Measurements from ENCODE around the gene FNDC3B.

The FNDC3B gene

DNA sequence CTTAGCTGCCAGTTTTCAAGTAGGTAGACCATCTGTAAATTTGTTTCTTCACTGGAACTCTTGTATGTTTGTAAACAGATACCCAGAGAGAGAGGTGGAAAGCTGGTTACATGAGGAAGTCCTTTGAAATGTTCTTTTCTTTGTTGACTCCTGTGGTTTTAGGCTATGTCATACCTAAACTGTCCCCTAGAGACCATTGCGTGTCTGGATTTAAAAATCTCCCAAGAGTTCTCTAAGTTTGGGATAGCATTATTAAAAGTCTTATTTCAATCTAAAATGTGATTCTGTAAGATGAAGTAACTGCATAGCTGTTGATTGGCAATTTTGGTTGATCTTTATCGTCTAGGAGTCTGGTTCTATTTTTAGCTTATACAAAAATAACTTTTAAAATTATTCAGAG lies 281.7 kb downstream of the FNDC3B start:
- no peak for DNase-seq

DNA sequence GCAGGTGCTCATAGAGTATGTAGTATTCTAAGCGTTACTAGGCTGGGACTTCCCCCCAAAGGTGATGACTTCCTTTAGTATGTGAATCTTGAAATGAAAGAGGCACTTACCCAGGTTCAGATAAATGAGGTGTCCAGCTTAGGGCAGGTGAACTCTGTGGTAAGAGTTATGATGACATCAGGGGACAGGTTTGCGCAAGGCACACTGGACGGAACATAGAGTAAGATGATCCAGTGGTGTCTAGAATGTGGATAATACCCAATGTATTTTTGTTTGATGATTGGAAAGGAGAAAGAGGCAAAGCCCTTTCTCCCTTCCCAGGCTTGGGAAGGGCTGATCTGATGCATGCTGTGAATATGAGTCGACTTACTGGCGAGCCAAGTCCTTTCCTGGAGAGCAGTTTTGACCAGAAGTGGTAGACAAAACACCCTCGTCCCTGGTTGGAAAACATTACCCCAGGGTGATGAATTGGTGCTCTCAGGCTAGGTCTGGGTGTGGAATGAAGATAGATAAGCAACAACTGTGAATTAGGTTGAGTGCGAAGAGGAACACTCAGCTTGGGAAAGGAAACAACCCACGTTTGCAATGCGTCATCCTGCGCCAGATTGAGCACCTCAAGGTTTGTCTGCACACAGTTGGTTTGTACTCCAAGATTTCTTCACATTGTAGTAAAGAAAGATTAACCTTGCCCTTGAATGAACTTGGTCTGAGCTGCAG lies 284.7 kb downstream of the FNDC3B start:
- no peak for DNase-seq

DNA sequence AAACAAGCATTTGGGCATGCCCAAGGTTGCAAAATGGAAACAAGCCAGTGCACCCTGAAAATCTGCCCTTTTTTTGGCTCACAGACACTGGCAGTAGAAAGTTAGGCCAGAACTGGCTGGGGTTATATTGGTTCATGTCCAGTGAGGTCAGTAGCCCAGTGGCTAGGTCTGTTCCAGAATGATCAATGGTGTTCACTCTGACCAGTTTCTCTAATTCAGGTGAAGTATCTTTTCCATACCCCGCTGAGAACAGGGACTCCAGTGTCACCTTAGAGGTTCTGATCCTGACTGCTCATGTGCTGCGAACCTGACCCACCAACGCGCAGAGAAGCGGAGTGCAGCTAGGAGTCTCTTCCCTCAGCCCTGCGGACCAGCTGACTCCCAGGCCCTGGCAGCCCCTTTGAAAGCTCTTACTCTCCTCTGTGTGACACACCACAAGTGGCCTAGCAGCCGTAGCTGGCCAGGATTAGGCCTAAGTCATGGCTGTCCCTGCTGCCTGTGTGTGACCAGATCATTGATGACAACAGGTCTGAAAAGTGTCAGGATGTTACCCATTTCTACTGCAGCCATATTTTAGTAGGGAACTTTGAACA lies 285.3 kb downstream of the FNDC3B start:
- no peak for DNase-seq

DNA sequence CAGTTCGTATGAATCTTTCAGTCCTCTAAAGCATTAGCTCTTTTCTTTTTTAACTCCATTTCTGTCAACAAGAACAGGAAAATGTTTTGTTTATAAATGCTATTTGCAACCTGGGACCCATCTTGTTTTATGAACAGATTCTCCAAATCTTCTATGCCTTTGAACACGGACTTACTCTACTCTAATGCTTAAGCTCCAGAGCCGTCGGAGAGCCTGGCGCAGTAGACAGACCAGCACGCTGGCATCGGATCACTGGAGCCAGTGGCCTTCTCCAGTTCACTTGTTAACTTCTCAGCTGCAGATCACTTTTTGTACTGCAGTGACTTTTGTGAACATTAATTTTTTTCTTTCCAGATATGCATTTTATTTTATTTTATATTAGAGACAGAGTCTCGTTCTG lies 286.1 kb downstream of the FNDC3B start:
- DNase-seq = no peak

DNA sequence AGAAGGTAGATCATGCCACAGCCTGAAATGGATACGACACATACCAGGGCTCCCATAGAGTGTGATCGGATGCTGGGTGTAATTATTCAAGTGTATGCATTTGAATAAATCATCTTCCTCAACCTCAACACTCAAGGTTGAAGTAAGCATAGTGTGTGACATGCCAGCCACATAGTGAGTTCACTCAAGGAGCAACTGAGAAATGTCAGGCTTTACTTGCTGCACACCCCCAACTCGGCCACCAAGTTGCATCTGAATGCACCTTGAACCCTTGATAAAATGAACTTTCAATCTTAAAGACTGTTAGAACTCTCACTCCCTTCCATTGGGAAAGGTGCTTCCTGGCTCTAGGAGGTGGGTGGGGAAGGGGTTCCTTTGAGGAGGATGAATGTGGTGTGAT lies 287.6 kb downstream of the FNDC3B start:
- no peak for DNase-seq

DNA sequence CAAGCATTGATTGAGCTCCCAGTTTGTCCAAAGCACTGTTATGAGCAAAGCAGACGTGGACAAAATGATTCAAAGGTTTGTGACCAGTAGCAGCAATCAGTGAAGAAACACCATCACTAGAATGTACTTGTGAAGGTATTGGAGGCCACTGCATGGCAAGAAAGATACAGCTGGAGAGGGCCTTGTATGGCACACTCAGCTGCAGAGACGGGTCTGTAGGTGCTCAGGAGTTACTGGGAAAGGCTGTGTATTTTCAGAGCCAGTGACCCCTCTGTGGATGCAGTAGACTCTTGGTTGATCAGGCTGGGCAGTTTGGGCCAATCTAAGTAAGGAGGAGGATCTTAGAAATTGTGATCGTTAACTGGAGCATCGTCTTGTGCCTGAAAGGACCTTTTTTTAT lies 288.9 kb downstream of the FNDC3B start:
- DNase-seq = no peak

DNA sequence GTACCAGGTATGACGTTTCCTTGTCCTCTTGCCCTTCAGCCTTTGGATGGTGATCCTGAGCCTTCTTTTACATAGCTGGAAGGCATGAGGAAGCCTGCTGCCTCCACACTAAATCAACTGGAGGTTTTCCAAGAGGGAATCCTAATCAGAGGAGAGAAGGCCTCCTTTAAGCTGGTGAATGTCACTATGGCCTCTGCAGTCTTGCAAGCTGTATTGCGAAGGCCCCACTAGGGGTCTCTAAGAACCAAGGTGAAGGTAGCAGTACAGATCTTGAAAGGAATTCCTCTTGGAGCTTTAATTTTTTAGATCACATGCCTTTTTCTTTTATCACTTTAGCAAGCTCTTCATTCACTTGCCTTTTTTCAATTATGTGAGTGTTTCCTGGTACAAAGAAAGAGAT lies 289.7 kb downstream of the FNDC3B start:
- no peak for DNase-seq

DNA sequence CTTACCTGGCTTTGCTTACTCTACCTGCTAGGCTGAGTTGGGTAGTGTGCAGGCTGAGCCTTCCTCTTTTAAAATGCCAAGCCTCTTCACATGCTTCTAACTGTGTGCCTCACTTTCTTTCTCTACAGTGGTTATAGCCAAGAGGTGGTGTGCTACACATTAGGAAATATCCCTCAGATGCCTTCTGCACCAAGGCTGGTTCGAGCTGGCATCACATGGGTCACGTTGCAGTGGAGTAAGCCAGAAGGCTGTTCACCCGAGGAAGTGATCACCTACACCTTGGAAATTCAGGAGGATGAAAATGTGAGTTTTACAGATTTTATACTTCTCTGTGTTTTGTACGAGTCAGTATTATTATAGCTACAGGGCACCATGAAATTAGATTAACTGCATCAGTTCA lies 291.0 kb downstream of the FNDC3B start:
- no peak for DNase-seq

DNA sequence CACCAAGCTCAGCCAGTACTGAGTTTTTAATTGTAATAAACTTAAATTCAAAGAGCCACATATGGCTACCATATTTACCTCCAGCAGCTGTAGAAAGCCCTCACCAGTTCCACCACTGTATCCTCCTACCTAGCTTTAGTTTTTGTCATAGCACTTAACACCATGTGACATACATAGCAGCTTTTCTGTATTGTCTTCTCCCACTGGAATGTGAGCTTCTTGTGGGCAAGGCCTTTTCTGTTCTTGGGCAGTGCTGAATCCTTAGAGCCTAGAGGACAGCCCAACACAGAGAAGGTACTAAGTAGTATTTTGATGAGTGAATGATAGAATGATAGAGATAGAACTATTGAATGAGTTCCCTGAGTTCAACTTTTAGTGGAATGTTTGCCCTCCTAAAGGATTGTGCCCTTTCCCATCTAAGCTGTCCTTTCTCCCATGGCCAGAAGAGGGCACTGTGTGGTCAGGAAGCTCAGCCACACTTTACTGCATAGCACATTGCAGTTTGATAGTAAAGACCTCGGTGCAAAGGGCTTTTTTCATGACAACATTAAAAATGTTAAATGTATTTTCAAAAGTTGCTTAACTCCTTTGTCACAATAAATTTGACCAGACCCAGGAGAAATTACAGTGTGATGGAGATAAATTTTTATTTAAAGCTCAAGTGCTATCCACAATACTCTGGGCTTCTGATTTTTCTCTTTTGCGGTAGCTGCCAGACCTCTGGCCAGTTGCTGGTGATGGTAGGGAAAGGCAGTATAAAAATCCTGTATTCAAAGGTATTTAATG lies 293.1 kb downstream of the FNDC3B start:
- DNase-seq = peak; percentile 68

DNA sequence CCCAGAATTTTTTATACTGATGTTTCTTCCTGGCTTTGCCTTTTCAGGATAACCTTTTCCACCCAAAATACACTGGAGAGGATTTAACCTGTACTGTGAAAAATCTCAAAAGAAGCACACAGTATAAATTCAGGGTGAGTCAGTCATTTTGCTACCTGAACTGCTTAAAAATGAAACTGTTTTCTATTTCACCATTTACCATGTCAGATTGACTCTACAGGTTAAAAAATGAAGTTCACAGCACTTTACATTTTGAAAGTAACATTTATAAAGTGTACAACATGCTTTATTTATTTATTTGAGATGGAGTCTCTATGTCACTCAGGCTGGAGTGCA lies 293.6 kb downstream of the FNDC3B start:
- DNase-seq = no peak

DNA sequence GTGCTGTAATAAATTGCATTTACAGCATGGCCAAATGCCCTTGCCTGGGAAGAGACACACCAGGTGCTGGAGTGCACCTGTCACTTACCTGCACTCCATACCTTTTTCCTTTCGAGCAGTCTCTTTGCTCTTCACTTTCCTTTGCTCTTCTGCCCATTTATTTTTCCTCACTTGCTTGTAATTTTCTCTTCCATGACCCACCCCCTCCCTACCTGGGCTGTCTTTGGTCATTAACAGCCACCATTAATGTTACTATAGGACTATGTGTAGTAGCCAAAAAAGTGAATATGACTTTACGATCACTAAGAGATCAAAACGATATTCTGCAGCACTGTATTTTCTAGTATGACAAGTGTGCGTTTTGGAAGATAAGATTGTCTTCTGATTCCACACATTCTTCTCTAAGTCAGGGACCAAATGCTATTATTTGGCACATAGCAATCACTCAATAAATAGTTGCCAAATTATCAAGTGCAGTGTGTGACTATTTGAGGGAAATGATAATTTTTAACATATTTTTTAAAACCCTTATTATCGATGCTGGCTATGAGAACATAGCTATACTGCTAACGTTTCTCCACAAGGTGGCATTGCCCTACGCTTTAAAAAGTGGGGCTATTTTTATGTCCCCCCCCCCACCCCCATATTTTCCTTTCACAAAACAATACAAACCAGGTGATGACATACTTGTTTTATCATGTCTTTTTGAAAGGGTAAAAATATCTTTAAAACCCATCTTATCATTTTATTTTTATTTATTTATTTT lies 294.5 kb downstream of the FNDC3B start:
- DNase-seq = no peak

DNA sequence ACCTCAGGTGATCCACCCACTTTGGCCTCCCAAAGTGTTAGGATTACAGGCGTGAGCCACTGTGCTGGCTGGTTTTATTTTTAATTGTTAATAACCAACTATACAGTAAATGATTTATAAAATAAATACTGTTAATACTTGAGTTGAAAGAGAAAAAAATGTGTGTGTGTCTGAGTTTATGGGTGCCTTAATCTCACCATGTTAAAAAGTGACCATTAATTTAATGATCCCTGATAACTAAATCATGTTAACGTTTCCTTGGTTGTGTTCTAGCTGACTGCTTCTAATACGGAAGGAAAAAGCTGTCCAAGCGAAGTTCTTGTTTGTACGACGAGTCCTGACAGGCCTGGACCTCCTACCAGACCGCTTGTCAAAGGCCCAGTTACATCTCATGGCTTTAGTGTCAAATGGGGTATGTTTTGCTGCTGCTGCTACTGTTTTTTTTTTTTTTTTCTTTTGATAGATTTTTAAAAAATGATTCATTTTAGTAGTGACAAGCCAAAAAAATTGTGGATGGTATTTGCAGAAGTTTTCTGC lies 295.4 kb downstream of the FNDC3B start:
- DNase-seq = no peak

DNA sequence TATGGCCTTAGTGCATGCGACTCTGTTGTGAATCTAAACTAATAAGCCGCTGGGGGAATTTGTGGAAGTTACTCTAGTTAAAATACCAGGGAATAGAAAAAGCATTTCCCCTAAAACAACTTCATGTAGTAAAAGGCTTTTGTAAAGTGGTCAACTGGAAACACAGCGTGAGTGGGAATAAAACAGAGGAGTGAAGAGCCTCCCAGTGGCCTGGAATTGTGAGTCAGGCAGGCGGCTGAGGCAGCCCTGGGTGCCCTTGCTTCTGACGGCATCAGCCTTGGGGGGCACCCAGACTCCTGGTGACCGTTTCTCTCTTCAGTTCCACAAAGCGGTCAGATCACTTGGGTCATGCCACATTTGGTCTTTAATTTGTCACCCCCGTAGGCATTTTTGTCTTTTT lies 300.5 kb downstream of the FNDC3B start:
- DNase-seq = no peak

DNA sequence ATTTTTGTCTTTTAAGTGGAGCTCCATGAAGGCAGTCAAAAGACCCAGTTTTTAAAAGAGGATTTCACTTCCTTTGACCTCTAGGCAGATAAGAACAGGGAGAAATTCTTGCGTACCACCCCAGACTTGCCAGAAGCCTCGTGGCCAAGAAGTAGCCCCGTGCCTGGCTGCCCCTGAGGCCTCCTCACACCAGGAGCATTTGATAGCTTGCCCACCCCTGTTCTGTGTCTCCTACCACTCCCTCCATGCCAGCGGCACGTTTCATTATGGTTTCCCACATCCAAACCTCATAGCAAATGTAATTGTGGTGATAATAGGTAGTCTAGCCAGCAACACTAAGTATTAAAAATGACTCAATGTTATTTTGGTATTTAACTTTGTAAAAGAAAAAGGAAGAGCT lies 301.2 kb downstream of the FNDC3B start:
- DNase-seq = no peak

DNA sequence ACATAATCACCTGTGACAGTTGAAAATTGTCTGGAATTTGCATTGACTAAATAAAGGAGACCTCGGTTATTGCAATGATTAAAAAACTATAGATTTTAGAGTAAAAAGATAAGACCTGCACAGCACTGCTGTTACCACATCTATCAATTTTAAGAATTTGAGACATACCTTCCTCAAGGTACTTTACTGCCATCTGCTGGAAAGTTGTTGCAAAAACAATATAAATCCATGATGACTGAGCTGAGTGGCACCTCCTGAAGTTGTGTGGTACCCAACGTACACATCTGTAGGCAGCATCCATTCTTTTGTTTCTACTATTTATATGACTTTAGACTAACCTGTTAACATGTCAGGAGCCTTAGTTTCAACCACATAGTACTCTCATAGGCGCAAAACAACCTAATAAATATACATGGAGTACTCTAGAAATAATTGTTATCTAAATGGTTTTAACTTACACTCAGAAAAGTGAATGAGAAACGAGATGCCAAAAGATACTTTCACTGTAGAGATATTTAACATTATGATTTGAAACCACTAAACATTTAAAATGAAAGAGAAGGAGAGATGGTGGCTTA lies 302.2 kb downstream of the FNDC3B start:
- DNase-seq = no peak

DNA sequence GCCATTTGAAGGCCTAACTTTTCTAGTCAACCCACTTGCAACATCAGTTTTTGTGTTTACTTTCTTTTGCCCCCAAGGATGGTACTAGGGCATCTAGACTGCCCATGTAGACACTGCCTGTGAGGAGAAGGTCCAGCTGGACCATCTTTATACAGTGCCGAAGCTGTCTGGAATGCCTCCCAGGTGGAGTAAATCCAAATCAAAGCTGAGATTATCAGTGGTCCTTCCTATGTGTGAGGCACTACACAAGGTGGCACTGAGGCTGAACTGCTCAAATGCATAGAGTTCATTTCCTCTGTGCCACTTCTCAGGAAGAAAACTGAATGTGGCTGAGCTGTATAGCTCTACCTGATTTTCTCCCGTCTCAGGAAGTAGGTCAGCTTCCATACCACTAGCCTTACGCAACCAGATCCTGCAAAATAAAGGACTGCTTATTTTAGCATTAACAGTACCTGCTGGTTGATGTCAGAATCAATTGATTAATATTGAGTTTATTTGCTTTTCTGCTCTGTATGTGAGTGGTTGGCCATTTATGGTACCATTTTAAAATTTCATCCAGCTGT lies 302.8 kb downstream of the FNDC3B start:
- DNase-seq = no peak

DNA sequence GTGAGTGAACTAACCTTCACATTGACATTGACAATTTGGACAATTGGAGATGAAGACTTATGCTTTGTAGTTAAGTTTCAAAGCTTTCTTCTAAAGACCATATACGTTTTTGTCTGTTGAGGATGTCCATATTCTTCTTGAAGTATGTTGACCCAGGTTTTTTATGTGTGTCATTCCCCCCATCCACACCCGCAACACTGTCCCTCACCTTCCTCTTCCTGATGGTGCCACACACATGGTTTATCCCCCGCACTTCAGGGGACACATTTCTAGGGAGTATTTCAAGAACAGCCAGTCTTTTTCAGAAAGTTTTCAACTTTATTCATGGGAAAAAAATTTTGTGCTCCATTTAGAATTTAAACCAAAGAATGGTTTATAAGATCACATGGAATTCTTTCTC lies 303.7 kb downstream of the FNDC3B start:
- no peak for DNase-seq

DNA sequence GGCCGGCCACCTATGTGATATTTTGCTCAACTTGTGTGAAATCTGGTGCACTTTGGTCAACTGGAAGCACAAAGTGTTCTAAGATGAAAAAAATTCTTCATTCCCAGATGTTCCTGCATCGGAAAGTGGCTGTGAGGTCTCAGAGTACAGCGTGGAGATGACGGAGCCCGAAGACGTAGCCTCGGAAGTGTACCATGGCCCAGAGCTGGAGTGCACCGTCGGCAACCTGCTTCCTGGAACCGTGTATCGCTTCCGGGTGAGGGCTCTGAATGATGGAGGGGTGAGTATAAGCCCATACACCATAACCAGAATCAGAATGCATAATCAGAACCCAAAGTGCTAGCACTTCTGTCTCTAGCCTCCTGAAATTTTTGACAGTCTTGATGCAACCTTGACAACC lies 304.6 kb downstream of the FNDC3B start:
- DNase-seq = no peak

DNA sequence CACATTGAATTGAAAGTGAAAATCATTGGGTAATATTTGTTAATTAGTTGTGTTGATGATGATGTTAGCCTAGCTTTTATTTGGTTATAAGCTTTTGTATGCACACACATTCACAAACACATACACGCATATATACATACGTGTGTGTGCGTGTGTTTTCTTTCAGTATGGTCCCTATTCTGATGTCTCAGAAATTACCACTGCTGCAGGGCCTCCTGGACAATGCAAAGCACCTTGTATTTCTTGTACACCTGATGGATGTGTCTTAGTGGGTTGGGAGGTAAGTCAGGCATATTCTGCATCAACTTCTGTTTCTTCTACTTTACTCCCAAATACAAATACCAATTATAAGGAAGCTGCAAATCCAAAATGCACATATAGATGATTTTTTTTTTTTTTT lies 306.8 kb downstream of the FNDC3B start:
- DNase-seq = no peak

DNA sequence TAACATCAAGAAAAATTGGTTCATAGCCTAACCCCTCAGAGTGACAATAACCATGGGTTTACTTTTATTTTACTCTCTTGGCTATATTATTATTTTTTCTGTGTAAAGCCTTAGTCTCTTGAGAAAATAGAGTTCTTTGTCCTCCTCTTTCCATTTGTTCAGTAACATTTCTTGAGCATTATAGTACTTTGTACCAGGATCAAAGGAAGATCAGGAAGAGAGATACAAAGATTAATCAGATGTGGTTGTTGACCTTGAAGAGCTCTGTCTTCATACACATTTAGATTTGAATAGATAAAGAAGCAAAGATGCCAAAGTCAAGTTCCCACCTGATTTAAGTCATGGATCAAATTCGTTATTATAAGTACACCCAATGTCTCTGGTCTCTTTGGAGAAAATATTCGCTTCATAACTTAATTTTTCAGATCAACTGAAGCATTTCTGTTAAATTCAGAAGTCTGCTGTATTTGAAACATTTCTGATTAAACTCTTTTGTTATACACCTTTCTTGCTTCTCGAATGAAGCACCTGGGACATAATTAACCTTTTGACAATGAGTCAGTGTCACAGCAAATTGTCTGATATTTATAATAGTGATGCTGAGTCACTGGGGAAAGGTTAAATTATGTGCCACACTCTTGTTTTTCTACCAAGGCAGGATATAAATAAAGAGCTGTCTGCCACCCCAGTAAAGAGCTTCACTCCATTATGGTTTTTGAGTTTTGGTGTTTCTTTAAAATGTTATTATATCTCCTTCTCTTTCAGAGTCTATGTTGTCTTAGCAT lies 308.7 kb downstream of the FNDC3B start:
- no peak for DNase-seq

DNA sequence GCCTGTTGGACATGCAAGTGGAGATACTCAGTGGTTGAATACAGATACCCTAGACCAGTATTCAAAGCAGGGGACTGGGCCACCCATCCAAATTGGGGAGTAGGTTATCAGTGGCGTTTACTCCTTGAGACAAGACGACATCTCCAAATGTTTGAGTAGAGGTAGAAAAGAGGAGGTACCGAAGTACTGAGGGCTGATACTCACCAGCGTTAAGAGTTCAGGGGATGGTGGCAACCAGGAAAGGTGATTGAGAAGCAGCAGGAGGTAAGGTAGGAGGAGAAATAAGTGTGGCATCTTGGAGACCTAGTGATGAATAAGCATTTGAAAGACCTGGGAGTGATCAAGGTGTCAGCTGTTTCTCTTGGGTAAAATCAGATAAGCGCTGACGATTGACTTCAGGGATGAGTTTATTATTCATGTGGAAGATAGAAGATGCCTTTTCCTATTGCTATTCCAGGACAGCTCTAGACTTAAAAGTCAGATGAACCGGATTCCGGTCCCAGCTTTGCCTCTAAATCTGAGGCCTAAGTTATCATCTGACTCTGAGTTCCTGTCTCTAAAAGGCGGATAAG lies 312.6 kb downstream of the FNDC3B start:
- no peak for DNase-seq
